GM12892 (cell line): ENCODE data around the gene CTPS1.

Experiments used
- POLR2A ChIP-seq: IDR thresholded peaks from 2 replicates; pipeline ENCODE4 v1.6.1; 2011; ENCODE audit warnings: low read depth, low read length, control low read depth
- POLR2AphosphoS5 ChIP-seq: IDR thresholded peaks from 2 replicates; pipeline ENCODE4 v1.6.1; 2011; ENCODE audit warnings: low read depth, low read length, control low read depth
- TAF1 ChIP-seq: IDR thresholded peaks from 2 replicates; pipeline ENCODE4 v1.6.1; 2011; ENCODE audit warnings: low read depth, mild to moderate bottlenecking, control low read depth, low read length, borderline replicate concordance

- TF ChIP-seq POLR2A (peak; percentile 86), TAF1 (peak; percentile 45), POLR2AphosphoS5 (peak; percentile 79)
Measured at GRCh38 chr1:40979241-40980067, at the start of gene CTPS1.
